CD14-positive monocyte (primary cell): ENCODE measurements around the gene CHERP. TPM values are rescaled to one million over a fixed set of nuclear protein-coding genes. Genes with fewer than 3 reads are reported as not detected.
"Not testable (repeated sequence)": the region's sequence is repeated elsewhere in the genome, so short reads cannot be mapped to it uniquely, and the experiment has no call there.

ENCODE experiments used
- DNase-seq, 3 donors: peaks; one replicate each; pipeline ENCODE4 v3.0.0-alpha.2; 2011 to 2022
- H2AFZ ChIP-seq: 2 replicates; pipeline ENCODE4 v1.6.0; 2012; ENCODE audit warnings: mild to moderate bottlenecking, low read depth, low read length, inconsistent platforms; ENCODE audit not compliant: insufficient read depth, poor library complexity, severe bottlenecking
- H3K27ac ChIP-seq, 2 donors: 1 replicate in 1 of 2; 2 replicates in 1 of 2; pipeline ENCODE4 v1.5.1; 2012 to 2013; ENCODE audit warnings: low read length in 2 of 2, control low read depth in 1 of 2, inconsistent platforms in 1 of 2, low read depth in 1 of 2, mild to moderate bottlenecking in 1 of 2
- H3K27me3 ChIP-seq, 2 donors: one replicate each; pipeline versions ENCODE4 v1.6.0 to v1.6.1; 2011 to 2013; ENCODE audit warnings: low read length in 2 of 2; ENCODE audit not compliant: control insufficient read depth in 2 of 2, insufficient read depth in 2 of 2
- H3K36me3 ChIP-seq, 2 donors: replicated peaks in 1 of 2; 1 replicate in 1 of 2; 2 replicates in 1 of 2; pipeline versions ENCODE4 v1.5.1 to v1.6.1; 2012 to 2013; ENCODE audit warnings: low read length in 2 of 2, control low read depth in 1 of 2, inconsistent platforms in 1 of 2, mild to moderate bottlenecking in 1 of 2; ENCODE audit not compliant: insufficient read depth in 2 of 2, control insufficient read depth in 1 of 2
- H3K4me1 ChIP-seq, 2 donors: 1 replicate in 1 of 2; 2 replicates in 1 of 2; pipeline versions ENCODE4 v1.5.1 to v1.6.1; 2012 to 2013; ENCODE audit warnings: low read length in 2 of 2, control low read depth in 1 of 2, inconsistent platforms in 1 of 2, mild to moderate bottlenecking in 1 of 2, moderate library complexity in 1 of 2; ENCODE audit not compliant: insufficient read depth in 2 of 2, control insufficient read depth in 1 of 2
- H3K4me2 ChIP-seq: replicated peaks from 2 replicates; pipeline ENCODE3; 2012; ENCODE audit warnings: low read length, moderate library complexity, mild to moderate bottlenecking; ENCODE audit not compliant: poor library complexity, severe bottlenecking; ENCODE audit errors: extremely low read depth
- H3K4me3 ChIP-seq, 3 experiments: fragments of 200-600 bp in 1 of 3; sonication (generic) in 1 of 3; replicated peaks in 1 of 3; 1 replicate in 2 of 3; 2 replicates in 1 of 3; pipeline ENCODE4 v1.5.1; 2011 to 2013; ENCODE audit warnings: low read length in 3 of 3, mild to moderate bottlenecking in 3 of 3, control low read depth in 2 of 3, low read depth in 2 of 3, inconsistent platforms in 1 of 3, moderate library complexity in 1 of 3
- H3K79me2 ChIP-seq: 2 replicates; pipeline ENCODE4 v1.6.0; 2012; ENCODE audit warnings: mild to moderate bottlenecking, control low read depth, inconsistent platforms, low read length, moderate library complexity; ENCODE audit not compliant: insufficient read depth
- H3K9ac ChIP-seq: 2 replicates; pipeline ENCODE4 v1.6.0; 2017; ENCODE audit warnings: low read length, mild to moderate bottlenecking; ENCODE audit not compliant: insufficient read depth, poor library complexity, severe bottlenecking
- H3K9me3 ChIP-seq, 2 donors: replicated peaks in 1 of 2; 1 replicate in 1 of 2; 2 replicates in 1 of 2; pipeline versions ENCODE4 v1.5.1 to v1.6.1; 2012 to 2013; ENCODE audit warnings: low read length in 2 of 2, control low read depth in 1 of 2; ENCODE audit not compliant: control insufficient read depth in 1 of 2, insufficient read depth in 1 of 2
- H4K20me1 ChIP-seq: 2 replicates; pipeline ENCODE4 v1.6.0; 2012; ENCODE audit warnings: mild to moderate bottlenecking, low read length, control low read depth, moderate library complexity; ENCODE audit not compliant: insufficient read depth
- H3K27ac Mint-ChIP-seq, 7 donors: one replicate each; pipeline ENCODE4 v1.8.0; 2020; ENCODE audit warnings: mild to moderate bottlenecking in 7 of 7, mixed read lengths in 7 of 7, moderate library complexity in 6 of 7, inconsistent platforms in 2 of 7
- H3K27me3 Mint-ChIP-seq, 3 donors: one replicate each; pipeline ENCODE4 v1.8.0; 2021 to 2022; ENCODE audit warnings: low read depth in 3 of 3, mild to moderate bottlenecking in 3 of 3, mixed read lengths in 3 of 3, moderate library complexity in 3 of 3, inconsistent platforms in 1 of 3
- H3K36me3 Mint-ChIP-seq, 2 donors: one replicate each; pipeline ENCODE4 v1.8.0; 2020; ENCODE audit warnings: mixed read lengths in 2 of 2, inconsistent platforms in 1 of 2, mild to moderate bottlenecking in 1 of 2
- H3K4me1 Mint-ChIP-seq: one replicate; pipeline ENCODE4 v1.8.0; 2020; ENCODE audit warnings: mild to moderate bottlenecking, mixed read lengths
- H3K4me3 Mint-ChIP-seq, 2 donors: one replicate each; pipeline ENCODE4 v1.8.0; 2020; ENCODE audit warnings: mild to moderate bottlenecking in 2 of 2, mixed read lengths in 2 of 2, moderate library complexity in 1 of 2
- H3K9me3 Mint-ChIP-seq, 7 donors: one replicate each; pipeline ENCODE4 v1.8.0; 2020 to 2022; ENCODE audit warnings: mixed read lengths in 7 of 7, mild to moderate bottlenecking in 6 of 7, moderate library complexity in 6 of 7, inconsistent platforms in 2 of 7
- CTCF ChIP-seq: fragments of 200-600 bp; IDR thresholded peaks from one replicate; pipeline ENCODE4 v1.8.0; 2022; ENCODE audit warnings: antibody characterized with exemption, mild to moderate bottlenecking
- whole genome bisulfite sequencing: methylation state at CpG from one replicate; pipeline ENCODE4 v1.1.5; 2013; ENCODE audit warnings: missing lambda C conversion rate; ENCODE audit not compliant: insufficient coverage; 5-methylcytosine and 5-hydroxymethylcytosine counted together
- intact Hi-C, 2 donors: fragments of 100-400 bp; cut with micrococcal nuclease; formaldehyde crosslinking; loops; one replicate each; pipeline versions ENCODE4 v1.15.0 to v1.15.1; 2023
- polyA plus RNA-seq, 3 donors: library from polyadenylated mRNA; depleted of rRNA in 1 of 3; unstranded in 2 of 3; stranded (reverse) in 1 of 3; fragments of 300-500 nt in 2 of 3; fragments of >200 nt in 1 of 3; fragmentation: Illumina TruSeq in 2 of 3; gene quantifications; 1 replicate in 2 of 3; 2 replicates in 1 of 3; pipeline ENCODE4 v1.2.3, GENCODE V29; 2012 to 2021

Gene CHERP
- polyA plus RNA-seq, 3 donors: 3.2 to 18.8 (median 5.3) TPM

DNA sequence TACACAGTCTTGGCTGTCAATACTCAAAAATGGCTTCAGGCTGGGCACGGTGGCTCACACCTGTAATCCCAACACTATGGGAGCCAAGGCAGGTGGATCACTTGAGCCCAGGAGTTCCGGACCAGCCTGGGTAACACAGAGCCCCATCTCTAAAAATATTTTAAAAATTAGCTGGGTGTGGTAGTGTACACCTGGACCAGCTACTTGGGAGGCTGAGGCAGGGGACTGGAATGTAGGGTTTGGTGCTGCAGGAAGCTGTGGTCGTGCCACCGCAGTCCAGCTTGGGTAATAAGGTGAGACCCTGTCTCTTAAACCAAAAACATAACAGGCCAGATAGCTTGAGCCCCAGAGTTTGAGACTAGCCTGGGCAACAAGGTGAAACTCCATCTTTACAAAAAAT is 6.7 kb upstream of the CHERP start:
- no peaks in the 10 kb centered on the region for H3K27me3 ChIP-seq
- H3K9me3 ChIP-seq: no peaks in the 10 kb centered on the region
- H3K4me3 ChIP-seq: no peak overlapping the region
- peaks cover 28 to 43% of the 10 kb centered on the region in 2 donors for H3K36me3 Mint-ChIP-seq
- H3K79me2 ChIP-seq: peaks cover 6% of the 10 kb centered on the region
- no peaks in the 10 kb centered on the region for H4K20me1 ChIP-seq
- H3K27ac ChIP-seq: no peak overlapping the region
- no peaks in the 10 kb centered on the region for H3K9me3 Mint-ChIP-seq
- no peak overlapping the region for H3K4me3 Mint-ChIP-seq
- intact Hi-C loops: no loop called here
- peaks cover 5 to 11% of the 10 kb centered on the region in 2 donors for H3K4me1 ChIP-seq
- no peak for DNase-seq
- no peak overlapping the region for H3K27ac Mint-ChIP-seq
- no peaks in the 10 kb centered on the region for H3K27me3 Mint-ChIP-seq
- H3K4me1 Mint-ChIP-seq: peaks cover 19% of the 10 kb centered on the region
- no peak overlapping the region for H2AFZ ChIP-seq
- 100% methylated on average over 1 of the region's 4 CpGs for WGBS
- peaks cover 27 to 40% of the 10 kb centered on the region in 2 donors for H3K36me3 ChIP-seq
- no peak for TF ChIP-seq CTCF
- no peak overlapping the region for H3K4me2 ChIP-seq
- H3K9ac ChIP-seq: no peak overlapping the region

DNA sequence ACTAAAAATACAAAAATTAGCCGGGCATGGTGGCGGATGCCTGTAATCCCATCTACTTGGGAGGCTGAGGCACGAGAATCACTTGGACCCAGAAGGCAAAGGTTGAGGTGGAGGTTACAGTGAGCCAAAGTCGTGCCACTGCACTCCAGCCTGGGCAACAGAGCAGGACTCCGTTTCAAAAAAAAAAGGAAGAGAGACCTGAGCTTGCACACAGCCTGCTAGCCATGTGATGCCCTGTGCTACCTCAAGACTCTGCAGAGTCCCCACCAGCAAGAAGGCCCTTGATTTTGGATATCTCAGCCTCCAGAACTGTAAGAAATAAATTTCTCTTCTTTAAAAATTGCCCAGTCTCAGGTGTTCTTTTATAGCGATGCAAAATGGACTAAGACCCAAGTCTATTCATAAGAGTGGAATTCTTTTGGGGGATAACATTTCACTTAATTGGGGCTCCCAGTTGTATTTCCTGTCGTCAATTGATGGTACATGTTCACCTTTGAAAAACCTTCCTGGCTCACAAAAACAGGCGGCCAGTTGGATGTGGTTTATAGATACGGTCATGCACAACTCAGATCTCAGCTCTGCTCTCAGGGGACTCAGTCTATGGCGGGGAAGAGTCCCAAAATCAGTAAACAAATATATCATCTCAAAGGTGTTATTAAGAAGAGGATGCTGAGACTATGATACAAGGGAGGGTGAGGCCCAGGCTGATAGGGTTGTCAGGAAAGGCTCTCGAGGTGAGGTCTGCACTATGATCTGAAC is 2.4 kb upstream of the CHERP start:
- H3K36me3 Mint-ChIP-seq: peaks cover 4 to 13% of the 10 kb centered on the region in 2 donors
- DNase-seq: no peak
- Histone ChIP-seq H3K79me2 (peaks cover 49% of the 10 kb centered on the region), H2AFZ (no peak overlapping the region), H3K4me2 (no peak overlapping the region), H3K4me1 (peaks cover 23 to 35% of the 10 kb centered on the region in 2 donors), H3K4me3 (no peak overlapping the region), H3K27me3 (no peaks in the 10 kb centered on the region), H3K9me3 (no peaks in the 10 kb centered on the region), H4K20me1 (peaks cover 24% of the 10 kb centered on the region), H3K9ac (no peak overlapping the region), H3K36me3 (peaks cover 2 to 4% of the 10 kb centered on the region in 2 donors), H3K27ac (no peak overlapping the region)
- H3K27ac Mint-ChIP-seq: peak overlapping the region in 2 of 7 donors; percentile 25 to 55
- no peak for TF ChIP-seq CTCF
- intact Hi-C loops: loop anchor here (5.0 kb wide), 2 partner anchors 43 to 47 kb away; partner anchors contain the start of genes C19orf44 (in 2 of the 2) and CALR3 (in 2 of the 2)
- 60% methylated on average over 2 of the region's 11 CpGs for WGBS
- peaks cover 39% of the 10 kb centered on the region for H3K4me1 Mint-ChIP-seq
- H3K9me3 Mint-ChIP-seq: no peaks in the 10 kb centered on the region
- H3K27me3 Mint-ChIP-seq: no peaks in the 10 kb centered on the region
- no peak overlapping the region for H3K4me3 Mint-ChIP-seq

- not testable (repeated sequence) for H3K4me3 Mint-ChIP-seq, H3K9ac ChIP-seq, H2AFZ ChIP-seq, H3K9me3 Mint-ChIP-seq, DNase-seq, H3K4me2 ChIP-seq, H3K27me3 ChIP-seq, H3K4me3 ChIP-seq, H3K27me3 Mint-ChIP-seq, H3K9me3 ChIP-seq
- peaks cover 7 to 11% of the 10 kb centered on the region in 2 donors for H3K36me3 ChIP-seq
- H3K79me2 ChIP-seq: peaks cover 58% of the 10 kb centered on the region
- WGBS: no CpG with 5 or more reads among the region's 6 CpGs
- peaks cover 39% of the 10 kb centered on the region for H3K4me1 Mint-ChIP-seq
- H3K4me1 ChIP-seq: peaks cover 23 to 35% of the 10 kb centered on the region in 2 donors
- peak overlapping the region in 1 of 2 donors; percentile 90 for H3K27ac ChIP-seq
- H3K27ac Mint-ChIP-seq: peak overlapping the region in 4 of 7 donors; percentile 46 to 74 (median 60)
- H3K36me3 Mint-ChIP-seq: peaks cover 7 to 19% of the 10 kb centered on the region in 2 donors
- H4K20me1 ChIP-seq: peaks cover 33% of the 10 kb centered on the region
- intact Hi-C loops: loop anchor here (2.0 to 5.0 kb wide), 3 partner anchors 27 to 46 kb away; partner anchors contain the start of genes C19orf44 (in 2 of the 2) and CALR3 (in 2 of the 2)
Measured at GRCh38 chr19:16543734-16544133, 1.5 kb upstream of the CHERP start.
